ENCODE results near the gene CCDC80. TPM values are rescaled to one million over a fixed set of nuclear protein-coding genes. Genes with fewer than 3 reads are reported as not detected.

Gene CCDC80
- total and polyA plus RNA-seq, 9 of the 15 experiments (the other 6 are each of a cell fraction or from before 2014, with no cell fraction given), result 0.17 to 2.0 (median 1.1) TPM

DNA sequence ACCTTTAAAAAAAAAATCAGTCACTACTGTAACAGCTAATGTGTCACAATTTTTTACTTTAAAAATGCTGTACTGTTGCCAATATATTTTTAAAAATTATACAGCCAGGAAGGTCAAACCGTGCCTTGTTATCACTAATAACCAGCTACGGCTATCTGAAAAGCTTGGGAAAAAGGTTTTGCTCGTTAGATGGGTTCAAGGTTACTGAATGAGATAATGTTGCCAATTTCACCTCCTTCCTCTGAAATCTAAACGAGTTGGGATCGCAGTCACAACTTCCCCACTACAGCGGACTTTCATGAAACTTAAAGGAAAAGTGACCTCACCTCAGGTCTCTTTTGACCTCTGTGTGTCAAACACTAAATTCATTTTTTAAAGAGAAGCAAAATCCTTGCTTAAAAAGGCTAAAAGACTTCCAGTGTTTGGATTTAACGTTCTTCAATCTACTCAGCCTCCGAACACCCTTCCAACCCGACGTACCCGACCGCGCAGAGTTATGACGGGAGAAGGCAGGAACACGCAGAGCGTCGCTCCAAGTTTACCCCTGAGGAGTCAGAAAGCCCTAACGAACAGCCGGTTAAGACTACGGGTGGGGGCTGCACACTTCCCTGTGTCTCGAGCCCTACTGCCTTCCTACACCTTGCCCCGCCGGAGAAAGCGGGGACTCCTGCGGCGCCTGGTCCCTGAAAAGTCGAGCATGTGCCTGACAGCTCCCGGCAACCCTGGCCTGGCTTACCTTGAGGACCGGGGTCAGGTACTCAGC lies 80.0 kb downstream of the CCDC80 start (continued):
- TF ChIP-seq TAF9B (IDR thresholded peaks at IDR 0.05; ENCODE audit: partially characterized antibody) (peak; percentile 27), SIN3B (IDR thresholded peaks at IDR 0.05; ENCODE audit: low read depth) (0 out of 2 replicates have a peak, but pooled peaks have one; percentile 41), C11orf30 (IDR thresholded peaks at IDR 0.05; ENCODE audit: low read depth) (peak; percentile 59), CSDE1 (IDR thresholded peaks at IDR 0.05) (peak in 1 of 2 experiments; percentile 56; a peak in 1 of 4 replicates), ATF1 (CRISPR knock-in tag; IDR thresholded peaks at IDR 0.05) (peak; percentile 67), ATF1 (tag; IDR thresholded peaks at IDR 0.05) (peak; percentile 93), ZNF311 (CRISPR knock-in tag; IDR thresholded peaks at IDR 0.05) (no peak), CHD1 (IDR thresholded peaks at IDR 0.05; ENCODE audit: low read length) (no peak), TRIM28 (IDR thresholded peaks at IDR 0.05) (no peak), FOXK2 (conservative IDR thresholded peaks at IDR 0.05 in 1 of 2, IDR thresholded peaks at IDR 0.05 in 1 of 2; ENCODE audit: low read depth in 2 of 2) (peak; percentile 37 to 74; a peak in 3 of 4 replicates), PTBP1 (IDR thresholded peaks at IDR 0.05; ENCODE audit: low read depth, low read length) (no peak), TCF3 (CRISPR knock-in tag; IDR thresholded peaks at IDR 0.05) (0 out of 2 replicates have a peak, but pooled peaks have one; percentile 7), ILF3 (IDR thresholded peaks at IDR 0.05; ENCODE audit: borderline replicate concordance) (0 out of 2 replicates have a peak, but pooled peaks have one; percentile 23), YBX1 (IDR thresholded peaks at IDR 0.05) (no peak), EZH2 (IDR thresholded peaks at IDR 0.05; ENCODE audit: borderline replicate concordance, low read depth, low read length) (no peak), MYC (IDR thresholded peaks at IDR 0.05; ENCODE audit: low read depth, low read length) (peak; percentile 20; the same call in 1 of the 2 replicates), MYC (CRISPR knock-in tag; IDR thresholded peaks at IDR 0.05; ENCODE audit: borderline replicate concordance, low read depth) (no peak), ZZZ3 (IDR thresholded peaks at IDR 0.05) (no peak), CBFB (CRISPR knock-in tag; IDR thresholded peaks at IDR 0.05) (no peak)
- TF ChIP-seq, protein P1, sequence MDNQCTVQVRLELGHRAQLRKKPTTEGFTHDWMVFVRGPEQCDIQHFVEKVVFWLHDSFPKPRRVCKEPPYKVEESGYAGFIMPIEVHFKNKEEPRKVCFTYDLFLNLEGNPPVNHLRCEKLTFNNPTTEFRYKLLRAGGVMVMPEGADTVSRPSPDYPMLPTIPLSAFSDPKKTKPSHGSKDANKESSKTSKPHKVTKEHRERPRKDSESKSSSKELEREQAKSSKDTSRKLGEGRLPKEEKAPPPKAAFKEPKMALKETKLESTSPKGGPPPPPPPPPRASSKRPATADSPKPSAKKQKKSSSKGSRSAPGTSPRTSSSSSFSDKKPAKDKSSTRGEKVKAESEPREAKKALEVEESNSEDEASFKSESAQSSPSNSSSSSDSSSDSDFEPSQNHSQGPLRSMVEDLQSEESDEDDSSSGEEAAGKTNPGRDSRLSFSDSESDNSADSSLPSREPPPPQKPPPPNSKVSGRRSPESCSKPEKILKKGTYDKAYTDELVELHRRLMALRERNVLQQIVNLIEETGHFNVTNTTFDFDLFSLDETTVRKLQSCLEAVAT (IDR thresholded peaks at IDR 0.05), result 0 out of 4 replicates have a peak, but pooled peaks of 1 of the 2 experiments have one; percentile 20
- TF ChIP-seq, protein P2, sequence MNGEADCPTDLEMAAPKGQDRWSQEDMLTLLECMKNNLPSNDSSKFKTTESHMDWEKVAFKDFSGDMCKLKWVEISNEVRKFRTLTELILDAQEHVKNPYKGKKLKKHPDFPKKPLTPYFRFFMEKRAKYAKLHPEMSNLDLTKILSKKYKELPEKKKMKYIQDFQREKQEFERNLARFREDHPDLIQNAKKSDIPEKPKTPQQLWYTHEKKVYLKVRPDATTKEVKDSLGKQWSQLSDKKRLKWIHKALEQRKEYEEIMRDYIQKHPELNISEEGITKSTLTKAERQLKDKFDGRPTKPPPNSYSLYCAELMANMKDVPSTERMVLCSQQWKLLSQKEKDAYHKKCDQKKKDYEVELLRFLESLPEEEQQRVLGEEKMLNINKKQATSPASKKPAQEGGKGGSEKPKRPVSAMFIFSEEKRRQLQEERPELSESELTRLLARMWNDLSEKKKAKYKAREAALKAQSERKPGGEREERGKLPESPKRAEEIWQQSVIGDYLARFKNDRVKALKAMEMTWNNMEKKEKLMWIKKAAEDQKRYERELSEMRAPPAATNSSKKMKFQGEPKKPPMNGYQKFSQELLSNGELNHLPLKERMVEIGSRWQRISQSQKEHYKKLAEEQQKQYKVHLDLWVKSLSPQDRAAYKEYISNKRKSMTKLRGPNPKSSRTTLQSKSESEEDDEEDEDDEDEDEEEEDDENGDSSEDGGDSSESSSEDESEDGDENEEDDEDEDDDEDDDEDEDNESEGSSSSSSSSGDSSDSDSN (IDR thresholded peaks at IDR 0.05; ENCODE audit: borderline replicate concordance in 1 of 2, low read depth in 2 of 2, low read length in 2 of 2), result peak in 1 of 2 experiments; percentile 36; a peak in 2 of 4 replicates
- TF ChIP-seq, protein P3, sequence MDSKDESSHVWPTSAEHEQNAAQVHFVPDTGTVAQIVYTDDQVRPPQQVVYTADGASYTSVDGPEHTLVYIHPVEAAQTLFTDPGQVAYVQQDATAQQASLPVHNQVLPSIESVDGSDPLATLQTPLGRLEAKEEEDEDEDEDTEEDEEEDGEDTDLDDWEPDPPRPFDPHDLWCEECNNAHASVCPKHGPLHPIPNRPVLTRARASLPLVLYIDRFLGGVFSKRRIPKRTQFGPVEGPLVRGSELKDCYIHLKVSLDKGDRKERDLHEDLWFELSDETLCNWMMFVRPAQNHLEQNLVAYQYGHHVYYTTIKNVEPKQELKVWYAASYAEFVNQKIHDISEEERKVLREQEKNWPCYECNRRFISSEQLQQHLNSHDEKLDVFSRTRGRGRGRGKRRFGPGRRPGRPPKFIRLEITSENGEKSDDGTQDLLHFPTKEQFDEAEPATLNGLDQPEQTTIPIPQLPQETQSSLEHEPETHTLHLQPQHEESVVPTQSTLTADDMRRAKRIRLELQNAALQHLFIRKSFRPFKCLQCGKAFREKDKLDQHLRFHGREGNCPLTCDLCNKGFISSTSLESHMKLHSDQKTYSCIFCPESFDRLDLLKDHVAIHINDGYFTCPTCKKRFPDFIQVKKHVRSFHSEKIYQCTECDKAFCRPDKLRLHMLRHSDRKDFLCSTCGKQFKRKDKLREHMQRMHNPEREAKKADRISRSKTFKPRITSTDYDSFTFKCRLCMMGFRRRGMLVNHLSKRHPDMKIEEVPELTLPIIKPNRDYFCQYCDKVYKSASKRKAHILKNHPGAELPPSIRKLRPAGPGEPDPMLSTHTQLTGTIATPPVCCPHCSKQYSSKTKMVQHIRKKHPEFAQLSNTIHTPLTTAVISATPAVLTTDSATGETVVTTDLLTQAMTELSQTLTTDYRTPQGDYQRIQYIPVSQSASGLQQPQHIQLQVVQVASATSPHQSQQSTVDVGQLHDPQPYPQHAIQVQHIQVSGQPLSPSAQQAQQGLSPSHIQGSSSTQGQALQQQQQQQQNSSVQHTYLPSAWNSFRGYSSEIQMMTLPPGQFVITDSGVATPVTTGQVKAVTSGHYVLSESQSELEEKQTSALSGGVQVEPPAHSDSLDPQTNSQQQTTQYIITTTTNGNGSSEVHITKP (IDR thresholded peaks at IDR 0.05; ENCODE audit: partially characterized antibody), result peak; percentile 15

Data from K562 (cell line).